Uterus (tissue), 2 donors: ENCODE measurements around the gene SCAI.

Experiments used
- POLR2A ChIP-seq, 2 donors: fragments of 450-650 bp; IDR thresholded peaks; one replicate each; pipeline ENCODE4 v1.6.1; 2016; ENCODE audit warnings: antibody characterized with exemption in 2 of 2, mild to moderate bottlenecking in 1 of 2, moderate library complexity in 1 of 2
- TF ChIP-seq, protein P1 (sequence below), 4 experiments: fragments of 200-600 bp in 2 of 4; fragments of 450-650 bp in 2 of 4; sonication (generic) in 2 of 4; IDR thresholded peaks; one replicate each; pipeline ENCODE4 v1.5.1; 2016 to 2019; ENCODE audit warnings: antibody characterized with exemption in 4 of 4, mild to moderate bottlenecking in 2 of 4, moderate library complexity in 1 of 4

DNA sequence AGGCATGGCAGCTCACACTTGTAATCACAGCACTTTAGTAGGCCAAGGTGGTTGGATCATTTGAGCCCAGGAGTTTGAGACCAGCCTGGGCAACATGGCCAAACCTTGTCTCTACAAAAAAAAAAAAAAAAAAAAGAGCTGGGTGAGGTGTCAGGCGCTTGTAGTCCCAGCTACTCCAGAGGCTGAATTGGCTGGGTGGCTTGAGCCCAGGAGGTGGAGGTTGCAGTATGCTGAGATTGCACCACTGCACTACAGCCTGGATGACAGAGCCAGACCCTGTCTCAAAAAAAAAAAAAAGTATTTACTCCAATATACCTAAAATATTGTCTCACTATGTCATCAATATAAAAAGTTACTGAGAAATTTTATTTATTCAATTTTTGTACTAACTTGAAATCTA, 2.8 kb downstream of the SCAI start:
- TF ChIP-seq, protein P1, sequence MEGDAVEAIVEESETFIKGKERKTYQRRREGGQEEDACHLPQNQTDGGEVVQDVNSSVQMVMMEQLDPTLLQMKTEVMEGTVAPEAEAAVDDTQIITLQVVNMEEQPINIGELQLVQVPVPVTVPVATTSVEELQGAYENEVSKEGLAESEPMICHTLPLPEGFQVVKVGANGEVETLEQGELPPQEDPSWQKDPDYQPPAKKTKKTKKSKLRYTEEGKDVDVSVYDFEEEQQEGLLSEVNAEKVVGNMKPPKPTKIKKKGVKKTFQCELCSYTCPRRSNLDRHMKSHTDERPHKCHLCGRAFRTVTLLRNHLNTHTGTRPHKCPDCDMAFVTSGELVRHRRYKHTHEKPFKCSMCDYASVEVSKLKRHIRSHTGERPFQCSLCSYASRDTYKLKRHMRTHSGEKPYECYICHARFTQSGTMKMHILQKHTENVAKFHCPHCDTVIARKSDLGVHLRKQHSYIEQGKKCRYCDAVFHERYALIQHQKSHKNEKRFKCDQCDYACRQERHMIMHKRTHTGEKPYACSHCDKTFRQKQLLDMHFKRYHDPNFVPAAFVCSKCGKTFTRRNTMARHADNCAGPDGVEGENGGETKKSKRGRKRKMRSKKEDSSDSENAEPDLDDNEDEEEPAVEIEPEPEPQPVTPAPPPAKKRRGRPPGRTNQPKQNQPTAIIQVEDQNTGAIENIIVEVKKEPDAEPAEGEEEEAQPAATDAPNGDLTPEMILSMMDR (IDR thresholded peaks at IDR 0.05) = no peak
- no peak for TF ChIP-seq POLR2A (IDR thresholded peaks at IDR 0.05)
